Retinal pigment epithelial cell (primary cell): ENCODE data around the gene SKOR1.

ENCODE experiments used
- DNase-seq: peaks from one replicate; pipeline ENCODE4 v3.0.0-alpha.2; 2010; ENCODE audit warnings: low read depth
- H3K4me3 ChIP-seq: 2 replicates; pipeline ENCODE4 v1.5.1; 2011; ENCODE audit warnings: mild to moderate bottlenecking, low read length, control low read depth, moderate library complexity
- TF ChIP-seq, protein P1 (sequence below): conservative IDR thresholded peaks from 2 replicates; pipeline ENCODE4 v1.5.1; 2011; ENCODE audit warnings: low read depth, low read length, control low read depth, inconsistent platforms

The SKOR1 gene

DNA sequence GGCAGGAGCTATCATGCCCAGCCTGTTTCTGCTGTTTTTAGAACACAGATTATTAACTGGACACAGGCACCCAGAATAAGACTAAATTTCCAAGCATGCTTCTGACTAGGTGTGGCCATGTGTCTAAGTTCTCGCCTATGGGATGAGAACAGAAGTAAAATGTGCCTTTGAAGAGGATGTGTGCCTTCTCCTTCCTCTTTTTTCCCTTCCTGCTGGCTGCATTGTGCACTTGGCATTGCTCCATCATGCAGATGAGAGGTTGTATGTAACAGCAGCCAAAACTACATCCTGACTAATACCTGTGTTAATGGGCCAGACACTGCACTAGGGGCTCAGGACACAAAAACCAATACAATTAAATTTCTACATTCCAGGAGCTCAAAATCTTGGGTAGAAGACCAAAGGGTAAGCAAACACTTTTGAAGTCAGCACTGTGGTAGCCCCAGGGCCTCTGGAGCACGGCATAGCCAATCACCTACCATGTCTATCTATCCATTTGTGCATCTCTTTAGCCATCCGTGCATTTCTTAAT, 55.4 kb downstream of the SKOR1 start:
- no peak overlapping the region for H3K4me3 ChIP-seq
- DNase-seq: no peak
- TF ChIP-seq, protein P1, sequence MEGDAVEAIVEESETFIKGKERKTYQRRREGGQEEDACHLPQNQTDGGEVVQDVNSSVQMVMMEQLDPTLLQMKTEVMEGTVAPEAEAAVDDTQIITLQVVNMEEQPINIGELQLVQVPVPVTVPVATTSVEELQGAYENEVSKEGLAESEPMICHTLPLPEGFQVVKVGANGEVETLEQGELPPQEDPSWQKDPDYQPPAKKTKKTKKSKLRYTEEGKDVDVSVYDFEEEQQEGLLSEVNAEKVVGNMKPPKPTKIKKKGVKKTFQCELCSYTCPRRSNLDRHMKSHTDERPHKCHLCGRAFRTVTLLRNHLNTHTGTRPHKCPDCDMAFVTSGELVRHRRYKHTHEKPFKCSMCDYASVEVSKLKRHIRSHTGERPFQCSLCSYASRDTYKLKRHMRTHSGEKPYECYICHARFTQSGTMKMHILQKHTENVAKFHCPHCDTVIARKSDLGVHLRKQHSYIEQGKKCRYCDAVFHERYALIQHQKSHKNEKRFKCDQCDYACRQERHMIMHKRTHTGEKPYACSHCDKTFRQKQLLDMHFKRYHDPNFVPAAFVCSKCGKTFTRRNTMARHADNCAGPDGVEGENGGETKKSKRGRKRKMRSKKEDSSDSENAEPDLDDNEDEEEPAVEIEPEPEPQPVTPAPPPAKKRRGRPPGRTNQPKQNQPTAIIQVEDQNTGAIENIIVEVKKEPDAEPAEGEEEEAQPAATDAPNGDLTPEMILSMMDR: no peak

DNA sequence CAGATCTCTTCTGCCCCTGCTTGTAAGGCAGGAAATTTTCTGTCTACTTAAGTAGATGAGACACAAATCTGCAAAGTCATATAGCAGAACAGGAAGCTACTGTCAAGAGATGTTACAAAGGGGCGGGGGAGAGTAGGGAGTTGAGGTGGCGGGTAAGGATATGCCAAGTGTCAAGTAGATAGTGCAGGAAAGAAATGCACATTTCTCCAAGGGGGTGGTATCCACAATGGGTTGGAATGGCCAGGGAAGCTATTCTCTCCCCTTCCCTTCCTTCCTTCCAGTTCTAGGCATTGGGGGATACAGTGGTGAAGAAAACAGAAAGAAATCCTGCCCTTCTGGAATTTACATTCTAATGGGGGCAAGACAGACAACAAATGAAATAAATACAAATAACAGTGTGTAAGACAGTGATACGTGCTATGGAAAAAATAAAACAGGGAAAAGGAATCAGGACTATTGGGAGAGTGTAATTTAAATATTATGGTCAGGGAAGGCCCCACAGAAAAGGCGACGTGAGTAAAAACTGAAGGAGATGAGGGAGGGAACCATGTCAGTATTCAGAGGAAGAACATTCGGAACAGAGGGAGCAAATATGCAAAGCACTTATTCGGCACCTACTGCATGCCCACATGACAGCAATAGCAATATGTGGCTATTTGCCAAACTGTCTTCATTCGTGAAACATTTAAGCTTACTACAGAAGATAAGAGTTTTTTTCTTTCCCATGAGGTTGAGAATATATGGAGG, 57.4 kb downstream of the SKOR1 start:
- TF ChIP-seq, protein P1: no peak
- no peak for DNase-seq
- H3K4me3 ChIP-seq: no peak overlapping the region

DNA sequence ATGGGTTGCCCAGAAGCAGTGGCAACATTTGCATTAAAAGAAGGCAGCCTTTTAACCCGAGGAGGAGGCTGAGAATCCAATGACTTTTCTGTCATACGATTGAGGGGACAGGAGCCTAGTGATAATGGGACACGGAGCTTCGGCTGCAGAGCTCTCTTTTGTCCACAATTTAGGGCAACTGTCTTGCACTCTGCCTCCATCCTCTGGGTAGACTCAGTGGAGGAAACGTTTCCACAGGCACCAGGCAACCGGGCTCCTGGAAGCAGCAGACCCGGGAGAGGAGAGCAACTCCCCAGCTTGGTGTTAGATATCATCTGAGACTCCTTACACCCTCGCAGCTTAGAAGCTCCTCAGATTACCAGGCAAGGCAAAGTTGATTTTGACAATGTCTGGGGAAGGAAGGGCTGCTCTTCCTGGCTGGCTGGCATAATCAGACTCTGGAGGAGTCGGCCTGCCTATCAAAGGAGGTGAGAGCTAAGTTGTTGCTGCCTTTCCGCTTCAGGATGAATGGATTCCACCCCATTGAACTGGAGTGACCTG, 58.0 kb downstream of the SKOR1 start:
- TF ChIP-seq, protein P1: no peak
- no peak for DNase-seq
- no peak overlapping the region for H3K4me3 ChIP-seq

DNA sequence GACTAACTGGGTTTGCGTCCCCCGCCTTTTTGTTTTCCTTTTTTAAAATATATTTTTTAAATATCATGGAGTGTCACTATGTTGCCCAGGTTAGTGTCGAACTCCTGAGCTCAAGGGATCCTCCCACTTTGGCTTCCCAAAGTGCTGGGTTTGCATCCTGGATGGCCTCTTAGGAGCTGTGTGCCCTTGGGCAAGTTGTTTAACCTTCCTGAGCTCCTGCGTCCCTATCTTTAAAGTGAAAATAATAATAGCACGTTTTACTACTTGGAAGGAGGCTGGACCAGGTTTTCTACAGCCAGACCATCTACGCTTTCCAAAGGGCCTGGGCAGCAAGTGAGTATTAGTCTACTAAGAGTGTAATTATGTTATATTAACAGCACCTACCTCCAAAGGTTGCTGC, 58.7 kb downstream of the SKOR1 start:
- TF ChIP-seq, protein P1: no peak
- no peak overlapping the region for H3K4me3 ChIP-seq

More for the DNA sequence above, 58.7 kb downstream of the SKOR1 start:
- no peak for DNase-seq
